Measurements from ENCODE around the gene P2RX1.

P2RX1 gene

GRCh38 chr17:3921006-3921405, 4.7 kb upstream of the P2RX1 start:
- TF ChIP-seq FOXP2 (optimal IDR thresholded peaks at IDR 0.05; ENCODE audit: borderline replicate concordance, extremely low read depth, extremely low read length, insufficient read depth) = no peak

GRCh38 chr17:3919123-3919624, 2.9 kb upstream of the P2RX1 start:
- TF ChIP-seq TAF1 (IDR thresholded peaks at IDR 0.05; ENCODE audit: borderline replicate concordance, insufficient read depth, low read length) (no peak), FOXP2 (optimal IDR thresholded peaks at IDR 0.05; ENCODE audit: borderline replicate concordance, extremely low read depth, extremely low read length, insufficient read depth) (no peak), REST (IDR thresholded peaks at IDR 0.05; ENCODE audit: insufficient read depth in 1 of 2, low read depth in 2 of 2, low read length in 2 of 2) (no peak), POLR2AphosphoS5 (IDR thresholded peaks at IDR 0.05; ENCODE audit: low read depth, low read length) (no peak), SIN3A (IDR thresholded peaks at IDR 0.05; ENCODE audit: borderline replicate concordance, insufficient read depth, low read length) (no peak)

- no peak for TF ChIP-seq TAF1 (IDR thresholded peaks at IDR 0.05; ENCODE audit: borderline replicate concordance, insufficient read depth, low read length)
- no peak for TF ChIP-seq POLR2AphosphoS5 (IDR thresholded peaks at IDR 0.05; ENCODE audit: low read depth, low read length)
- no peak for TF ChIP-seq REST (IDR thresholded peaks at IDR 0.05; ENCODE audit: insufficient read depth in 1 of 2, low read depth in 2 of 2, low read length in 2 of 2)
- no peak for TF ChIP-seq FOXP2 (optimal IDR thresholded peaks at IDR 0.05; ENCODE audit: borderline replicate concordance, extremely low read depth, extremely low read length, insufficient read depth)
- TF ChIP-seq SIN3A (IDR thresholded peaks at IDR 0.05; ENCODE audit: borderline replicate concordance, insufficient read depth, low read length) = no peak
Measured at GRCh38 chr17:3918372-3919122, 2.3 kb upstream of the P2RX1 start.

- TF ChIP-seq FOXP2 (optimal IDR thresholded peaks at IDR 0.05; ENCODE audit: borderline replicate concordance, extremely low read depth, extremely low read length, insufficient read depth) = no peak
- no peak for TF ChIP-seq SIN3A (IDR thresholded peaks at IDR 0.05; ENCODE audit: borderline replicate concordance, insufficient read depth, low read length)
- TF ChIP-seq TAF1 (IDR thresholded peaks at IDR 0.05; ENCODE audit: borderline replicate concordance, insufficient read depth, low read length) = no peak
- TF ChIP-seq POLR2AphosphoS5 (IDR thresholded peaks at IDR 0.05; ENCODE audit: low read depth, low read length) = no peak
- no peak for TF ChIP-seq REST (IDR thresholded peaks at IDR 0.05; ENCODE audit: insufficient read depth in 1 of 2, low read depth in 2 of 2, low read length in 2 of 2)
Measured at GRCh38 chr17:3917391-3917931, 1.2 kb upstream of the P2RX1 start.

- TF ChIP-seq FOXP2 (optimal IDR thresholded peaks at IDR 0.05; ENCODE audit: borderline replicate concordance, extremely low read depth, extremely low read length, insufficient read depth) (no peak), SIN3A (IDR thresholded peaks at IDR 0.05; ENCODE audit: borderline replicate concordance, insufficient read depth, low read length) (no peak), TAF1 (IDR thresholded peaks at IDR 0.05; ENCODE audit: borderline replicate concordance, insufficient read depth, low read length) (no peak), REST (IDR thresholded peaks at IDR 0.05; ENCODE audit: insufficient read depth in 1 of 2, low read depth in 2 of 2, low read length in 2 of 2) (no peak)
Measured at GRCh38 chr17:3916825-3917224, 560 bp upstream of the P2RX1 start.
